ENCODE results near the gene KLHL14.

- no peak for TF ChIP-seq CTCF (conservative IDR thresholded peaks at IDR 0.05 in 1 of 2, IDR thresholded peaks at IDR 0.05 in 1 of 2; ENCODE audit: extremely low read depth in 1 of 2, insufficient read depth in 1 of 2, low read depth in 1 of 2, low read length in 2 of 2)
- no peak for TF ChIP-seq EZH2 (IDR thresholded peaks at IDR 0.05; ENCODE audit: borderline replicate concordance, low read length)
Measured at GRCh38 chr18:32810314-32810713, 37.5 kb upstream of the KLHL14 start.

Data from mammary epithelial cell (primary cell).